Right lobe of liver (tissue), 6 donors: Measurements from ENCODE around the gene SYMPK. TPM values are rescaled to one million over a fixed set of nuclear protein-coding genes. Genes with fewer than 3 reads are reported as not detected.
"Not testable (repeated sequence)": the region's sequence is repeated elsewhere in the genome, so short reads cannot be mapped to it uniquely, and the experiment has no call there.

Experiments
- ATAC-seq, 4 donors: fragments of 200-7000 bp; cut with Tn5 transposase; one replicate each; pipeline ENCODE4 v1.9.1; 2020; ENCODE audit warnings: mild to moderate bottlenecking in 4 of 4, moderate library complexity in 4 of 4
- DNase-seq, 3 donors: peaks; one replicate each; pipeline ENCODE4 v3.0.0-alpha.2; 2020
- H3K27ac ChIP-seq, 3 donors: fragments of 200-600 bp; one replicate each; pipeline ENCODE4 v1.8.0; 2022
- H3K27me3 ChIP-seq, 2 donors: fragments of 200-600 bp; one replicate each; pipeline ENCODE4 v1.8.0; 2022
- H3K36me3 ChIP-seq, 4 donors: fragments of 200-600 bp; sonication (generic) in 1 of 4; one replicate each; pipeline versions ENCODE4 v1.5.1 to v1.8.0; 2017 to 2022; ENCODE audit warnings: control low read depth in 1 of 4
- H3K4me1 ChIP-seq, 4 donors: fragments of 200-600 bp; sonication (generic) in 1 of 4; one replicate each; pipeline versions ENCODE4 v1.5.1 to v1.8.0; 2017 to 2022; ENCODE audit warnings: control low read depth in 1 of 4
- H3K4me3 ChIP-seq, 3 donors: fragments of 200-600 bp; one replicate each; pipeline ENCODE4 v1.8.0; 2022
- H3K9me3 ChIP-seq, 4 donors: fragments of 200-600 bp; sonication (generic) in 1 of 4; one replicate each; pipeline versions ENCODE4 v1.5.1 to v1.8.0; 2017 to 2022; ENCODE audit warnings: control low read depth in 1 of 4
- POLR2A ChIP-seq: fragments of 450-650 bp; IDR thresholded peaks from one replicate; pipeline ENCODE4 v1.6.1; 2017; ENCODE audit warnings: antibody characterized with exemption, mild to moderate bottlenecking
- whole genome bisulfite sequencing: methylation state at CpG from one replicate; pipeline ENCODE4 v1.1.6; 2018; ENCODE audit warnings: low coverage, low lambda C conversion rate; ENCODE audit not compliant: insufficient coverage; ENCODE audit errors: missing lambda C conversion rate; 5-methylcytosine and 5-hydroxymethylcytosine counted together
- intact Hi-C, 2 donors: fragments of 100-400 bp; cut with DNase I; formaldehyde crosslinking; loops; one replicate each; pipeline versions ENCODE4 v1.11.2 to v1.14.1; 2022
- total RNA-seq, 6 experiments: library from RNA; depleted of rRNA in 2 of 6; stranded (reverse); fragments of >200 nt in 2 of 6; fragmentation: NEBNext Ultra II Directional in 3 of 6; extraction: Animal tissue kit (Norgen Biotek cat#: 25700) in 3 of 6; gene quantifications; one replicate each; pipeline versions ENCODE4 v1.1.0 to v1.2.4, GENCODE V29; 2016 to 2023
- TF ChIP-seq, protein P1 (sequence below), 4 donors: fragments of 200-600 bp in 3 of 4; fragments of 450-650 bp in 1 of 4; IDR thresholded peaks; one replicate each; pipeline versions ENCODE4 v1.5.1 to v1.8.0; 2016 to 2022; ENCODE audit warnings: antibody characterized with exemption in 4 of 4, mild to moderate bottlenecking in 2 of 4
- donor health status: DM: no; HTN: yes; CAD: no.
- donor health status: DM: no; HTN: no; CAD: no.
- donor health status: DM: no; HTN: no; CAD: no.
- donor health status: DM: no; HTN: yes; CAD: no.
- donor health status: DM: no; HTN: yes; CAD: no.

SYMPK gene
- total RNA-seq, 6 experiments from 2014 or later = 31.1 to 50.1 (median 42.0) TPM

- Histone ChIP-seq H3K4me1 (no peaks in the 10 kb centered on the region), H3K27ac (no peak overlapping the region), H3K4me3 (no peak overlapping the region), H3K27me3 (no peaks in the 10 kb centered on the region), H3K9me3 (no peaks in the 10 kb centered on the region), H3K36me3 (no peaks in the 10 kb centered on the region)
- no peak for DNase-seq
- no peak for ATAC-seq
- 97% methylated on average over 5 of the region's 8 CpGs for WGBS
- TF ChIP-seq POLR2A = no peak
- TF ChIP-seq, protein P1, sequence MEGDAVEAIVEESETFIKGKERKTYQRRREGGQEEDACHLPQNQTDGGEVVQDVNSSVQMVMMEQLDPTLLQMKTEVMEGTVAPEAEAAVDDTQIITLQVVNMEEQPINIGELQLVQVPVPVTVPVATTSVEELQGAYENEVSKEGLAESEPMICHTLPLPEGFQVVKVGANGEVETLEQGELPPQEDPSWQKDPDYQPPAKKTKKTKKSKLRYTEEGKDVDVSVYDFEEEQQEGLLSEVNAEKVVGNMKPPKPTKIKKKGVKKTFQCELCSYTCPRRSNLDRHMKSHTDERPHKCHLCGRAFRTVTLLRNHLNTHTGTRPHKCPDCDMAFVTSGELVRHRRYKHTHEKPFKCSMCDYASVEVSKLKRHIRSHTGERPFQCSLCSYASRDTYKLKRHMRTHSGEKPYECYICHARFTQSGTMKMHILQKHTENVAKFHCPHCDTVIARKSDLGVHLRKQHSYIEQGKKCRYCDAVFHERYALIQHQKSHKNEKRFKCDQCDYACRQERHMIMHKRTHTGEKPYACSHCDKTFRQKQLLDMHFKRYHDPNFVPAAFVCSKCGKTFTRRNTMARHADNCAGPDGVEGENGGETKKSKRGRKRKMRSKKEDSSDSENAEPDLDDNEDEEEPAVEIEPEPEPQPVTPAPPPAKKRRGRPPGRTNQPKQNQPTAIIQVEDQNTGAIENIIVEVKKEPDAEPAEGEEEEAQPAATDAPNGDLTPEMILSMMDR (IDR thresholded peaks at IDR 0.05) = no peak
- intact Hi-C loops = no loop called here
Measured at GRCh38 chr19:45804959-45805230, 58.1 kb downstream of the SYMPK start.

DNA sequence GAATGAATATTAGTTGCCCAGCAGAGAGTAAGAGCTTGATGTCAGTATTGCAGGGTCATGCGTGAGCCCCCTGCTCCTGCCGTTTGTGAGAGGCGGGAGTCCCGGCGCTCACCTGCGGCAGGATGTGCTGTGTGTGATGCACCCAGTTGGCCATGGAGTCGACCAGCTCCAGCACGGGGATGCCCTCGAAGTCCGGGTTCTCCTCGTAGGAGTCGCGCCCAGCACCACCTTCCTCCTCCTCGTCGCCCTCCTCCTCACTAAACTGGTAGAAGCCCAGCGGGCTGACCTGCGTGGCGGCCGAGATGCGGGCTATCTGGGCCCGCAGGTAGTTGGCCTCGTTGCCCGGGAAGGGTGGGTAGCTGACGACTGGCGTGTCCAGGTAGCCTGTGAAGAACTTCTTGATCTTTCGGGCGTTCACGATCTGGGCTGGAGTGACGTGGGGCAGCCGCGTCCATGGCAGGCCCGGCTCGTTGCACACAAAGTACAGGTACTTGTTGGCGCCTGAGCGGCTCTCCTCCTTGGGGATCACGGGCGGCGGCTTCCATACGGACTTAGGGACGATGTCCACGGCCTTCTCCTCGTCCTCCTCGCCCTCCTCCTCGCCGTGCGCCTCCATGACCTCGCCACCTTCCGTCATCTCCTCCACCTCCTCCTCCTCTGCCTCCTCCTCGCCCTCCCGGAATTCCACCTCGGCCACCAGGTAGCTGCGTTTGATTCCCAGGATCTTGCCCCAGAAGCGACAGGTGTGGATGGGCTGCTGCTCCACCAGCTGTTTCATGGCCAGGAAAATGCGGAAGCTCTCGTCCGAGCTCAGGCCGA lies 58.6 kb downstream of the SYMPK start:
- ATAC-seq = peak in 1 of 4 donors; percentile 11
- H3K27me3 ChIP-seq = no peaks in the 10 kb centered on the region
- no peak for DNase-seq

GRCh38 chr19:45801603-45802175 lies 61.3 kb downstream of the SYMPK start:
- WGBS = 79% methylated on average over 3 of the region's 7 CpGs
- no peak for DNase-seq
- Histone ChIP-seq H3K4me3 (no peak overlapping the region), H3K27me3 (no peaks in the 10 kb centered on the region), H3K9me3 (no peaks in the 10 kb centered on the region), H3K36me3 (no peaks in the 10 kb centered on the region), H3K27ac (no peak overlapping the region), H3K4me1 (peaks cover 0 to 8% (median 0%) of the 10 kb centered on the region in 4 donors)
- intact Hi-C loops = no loop called here
- no peak for ATAC-seq
- no peak for TF ChIP-seq POLR2A
- TF ChIP-seq, protein P1 (IDR thresholded peaks at IDR 0.05) = no peak

More for the DNA sequence above, 58.6 kb downstream of the SYMPK start:
- Histone ChIP-seq H3K4me3 (no peak overlapping the region), H3K36me3 (no peaks in the 10 kb centered on the region), H3K9me3 (no peaks in the 10 kb centered on the region), H3K4me1 (peaks cover 0 to under 1% (median 0%) of the 10 kb centered on the region in 4 donors), H3K27ac (no peak overlapping the region)
- intact Hi-C loops = no loop called here
- 97% methylated on average over 5 of the region's 57 CpGs for WGBS
- TF ChIP-seq POLR2A = no peak
- TF ChIP-seq, protein P1 (IDR thresholded peaks at IDR 0.05) = no peak

DNA sequence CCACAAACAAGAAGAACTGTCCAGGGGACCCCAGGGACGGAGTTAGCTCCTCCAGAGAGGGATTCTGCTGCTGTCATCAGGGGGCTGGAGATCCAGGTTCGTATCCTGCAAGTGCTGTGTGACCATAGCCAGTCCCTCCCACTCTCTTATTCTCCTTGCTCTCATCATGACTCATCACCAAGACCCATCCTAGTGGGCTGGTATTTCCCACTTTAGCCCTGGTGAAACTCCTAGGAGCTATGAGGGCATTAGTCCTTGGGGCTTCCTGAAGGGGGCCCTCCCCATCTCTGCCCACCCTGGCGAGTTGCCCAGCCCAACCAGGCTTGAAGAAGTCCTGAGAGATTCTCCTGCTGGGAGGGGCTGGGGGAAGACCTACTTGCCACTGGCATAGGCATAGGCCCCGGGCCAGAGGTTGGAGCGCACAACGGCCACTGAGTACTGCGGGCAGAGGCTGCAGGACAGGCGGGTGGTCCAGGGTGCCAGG lies 62.8 kb downstream of the SYMPK start:
- Histone ChIP-seq H3K27me3 (no peaks in the 10 kb centered on the region), H3K36me3 (no peaks in the 10 kb centered on the region), H3K4me1 (peaks cover 0 to 8% (median 0%) of the 10 kb centered on the region in 4 donors), H3K9me3 (no peaks in the 10 kb centered on the region), H3K4me3 (no peak overlapping the region), H3K27ac (no peak overlapping the region)
- no peak for TF ChIP-seq POLR2A
- TF ChIP-seq, protein P1 (IDR thresholded peaks at IDR 0.05) = no peak
- ATAC-seq = no peak
- intact Hi-C loops = no loop called here
- 20% methylated on average over 1 of the region's 8 CpGs for WGBS
- no peak for DNase-seq

GRCh38 chr19:45799541-45799940 lies 63.4 kb downstream of the SYMPK start:
- H3K4me3 ChIP-seq, H3K27ac ChIP-seq, H3K27me3 ChIP-seq, intact Hi-C loops, H3K36me3 ChIP-seq, ATAC-seq, DNase-seq, H3K4me1 ChIP-seq, H3K9me3 ChIP-seq: not testable (repeated sequence)
- WGBS = 73% methylated on average over 3 of the region's 5 CpGs
